Mucosa of stomach (tissue), 1 donor: ENCODE measurements around the gene AMDHD2.

Source experiments
- H3K27me3 ChIP-seq: one replicate; pipeline ENCODE4 v1.7.0; 2013; ENCODE audit warnings: mild to moderate bottlenecking, low read length; ENCODE audit not compliant: control insufficient read depth, insufficient read depth
- H3K36me3 ChIP-seq: one replicate; pipeline ENCODE4 v1.7.0; 2013; ENCODE audit warnings: low read length; ENCODE audit not compliant: control insufficient read depth, insufficient read depth
- H3K4me1 ChIP-seq: one replicate; pipeline ENCODE4 v1.7.0; 2013; ENCODE audit warnings: mild to moderate bottlenecking, low read length; ENCODE audit not compliant: control insufficient read depth, insufficient read depth
- H3K4me3 ChIP-seq: one replicate; pipeline ENCODE4 v1.7.0; 2013; ENCODE audit warnings: low read length
- H3K9ac ChIP-seq: one replicate; pipeline ENCODE4 v1.7.0; 2013; ENCODE audit warnings: mild to moderate bottlenecking, low read length, moderate library complexity
- H3K9me3 ChIP-seq: one replicate; pipeline ENCODE4 v1.7.0; 2013; ENCODE audit warnings: mild to moderate bottlenecking, low read length, moderate library complexity; ENCODE audit not compliant: control insufficient read depth
- donor health status: Pancreatic carcinoma.

Gene AMDHD2

DNA sequence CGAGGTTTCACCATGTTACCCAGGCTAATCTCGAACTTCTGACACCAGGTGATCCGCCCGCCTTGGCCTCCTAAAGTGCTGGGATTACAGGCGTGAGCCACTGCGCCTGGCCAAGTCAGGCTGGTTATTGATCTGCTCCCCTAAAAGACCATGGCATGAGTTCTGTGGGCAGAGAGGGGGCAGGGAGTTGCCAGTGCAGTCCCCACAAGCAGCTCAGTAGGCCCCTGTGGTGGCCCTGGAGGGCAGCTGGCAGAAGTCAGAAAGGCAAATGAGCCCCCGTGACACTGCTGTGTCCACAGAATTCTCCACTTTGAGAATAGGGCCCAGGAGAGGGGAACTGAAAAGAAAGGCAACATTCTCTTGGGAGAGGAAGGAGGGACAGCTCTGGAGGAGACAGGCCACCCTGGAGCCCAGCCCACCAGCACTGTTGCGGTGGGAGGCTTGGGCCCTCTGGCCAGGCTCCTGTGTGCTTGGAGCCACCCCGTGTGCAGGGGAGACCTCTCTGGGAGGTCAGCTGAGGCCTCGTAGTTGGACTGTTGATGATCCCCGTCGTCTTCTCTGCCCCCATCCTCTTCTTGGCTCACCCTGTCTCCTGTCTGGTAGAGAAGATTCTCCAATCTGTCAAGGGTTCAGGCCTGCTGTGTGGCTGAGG, 2.1 kb upstream of the AMDHD2 start:
- H3K4me3 ChIP-seq: no peak overlapping the region
- H3K9ac ChIP-seq: no peak overlapping the region
- H3K27me3 ChIP-seq: no peaks in the 10 kb centered on the region
- no peaks in the 10 kb centered on the region for H3K9me3 ChIP-seq
- H3K36me3 ChIP-seq: no peaks in the 10 kb centered on the region
- peaks cover 57% of the 10 kb centered on the region for H3K4me1 ChIP-seq

DNA sequence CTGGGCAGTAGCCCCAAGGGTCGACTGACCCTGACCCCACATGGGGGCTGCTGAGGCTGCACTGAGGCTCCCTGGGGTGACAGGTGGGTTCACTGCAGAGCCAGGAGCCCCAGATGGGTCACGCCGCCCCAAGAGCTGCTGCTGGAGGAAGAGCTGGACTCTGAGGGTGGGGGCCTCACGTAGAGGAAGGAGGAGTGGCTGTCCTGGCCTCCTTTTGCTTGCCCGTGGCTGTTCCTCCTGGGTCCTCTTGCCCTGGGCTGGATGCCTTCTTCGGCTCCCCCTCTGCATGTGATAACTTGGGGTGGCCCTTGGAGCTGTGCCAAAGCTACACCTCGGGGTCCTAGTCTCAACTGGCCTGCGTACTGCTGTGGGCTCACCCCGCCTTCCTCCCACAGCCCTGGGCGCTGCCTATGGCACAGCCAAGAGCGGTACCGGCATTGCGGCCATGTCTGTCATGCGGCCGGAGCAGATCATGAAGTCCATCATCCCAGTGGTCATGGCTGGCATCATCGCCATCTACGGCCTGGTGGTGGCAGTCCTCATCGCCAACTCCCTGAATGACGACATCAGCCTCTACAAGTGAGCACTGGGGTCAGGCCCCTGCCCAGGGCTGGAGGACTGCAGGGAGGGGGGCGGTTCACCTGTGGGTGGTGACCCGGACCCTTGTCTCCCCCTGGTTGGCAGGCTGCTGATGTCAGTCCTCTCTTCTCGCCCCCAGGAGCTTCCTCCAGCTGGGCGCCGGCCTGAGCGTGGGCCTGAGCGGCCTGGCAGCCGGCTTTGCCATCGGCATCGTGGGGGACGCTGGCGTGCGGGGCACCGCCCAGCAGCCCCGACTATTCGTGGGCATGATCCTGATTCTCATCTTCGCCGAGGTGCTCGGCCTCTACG, 1.1 kb upstream of the AMDHD2 start:
- Histone ChIP-seq H3K9ac (peak overlapping the region; percentile 28), H3K27me3 (no peaks in the 10 kb centered on the region), H3K9me3 (no peaks in the 10 kb centered on the region), H3K4me1 (peaks cover 53% of the 10 kb centered on the region), H3K4me3 (no peak overlapping the region), H3K36me3 (no peaks in the 10 kb centered on the region)

- Histone ChIP-seq H3K27me3 (no peaks in the 10 kb centered on the region), H3K4me1 (peaks cover 53% of the 10 kb centered on the region), H3K9me3 (no peaks in the 10 kb centered on the region), H3K9ac (peak overlapping the region; percentile 28), H3K36me3 (no peaks in the 10 kb centered on the region), H3K4me3 (no peak overlapping the region)
These were observed 475 bp upstream of the AMDHD2 start for GRCh38 chr16:2519711-2520080.

DNA sequence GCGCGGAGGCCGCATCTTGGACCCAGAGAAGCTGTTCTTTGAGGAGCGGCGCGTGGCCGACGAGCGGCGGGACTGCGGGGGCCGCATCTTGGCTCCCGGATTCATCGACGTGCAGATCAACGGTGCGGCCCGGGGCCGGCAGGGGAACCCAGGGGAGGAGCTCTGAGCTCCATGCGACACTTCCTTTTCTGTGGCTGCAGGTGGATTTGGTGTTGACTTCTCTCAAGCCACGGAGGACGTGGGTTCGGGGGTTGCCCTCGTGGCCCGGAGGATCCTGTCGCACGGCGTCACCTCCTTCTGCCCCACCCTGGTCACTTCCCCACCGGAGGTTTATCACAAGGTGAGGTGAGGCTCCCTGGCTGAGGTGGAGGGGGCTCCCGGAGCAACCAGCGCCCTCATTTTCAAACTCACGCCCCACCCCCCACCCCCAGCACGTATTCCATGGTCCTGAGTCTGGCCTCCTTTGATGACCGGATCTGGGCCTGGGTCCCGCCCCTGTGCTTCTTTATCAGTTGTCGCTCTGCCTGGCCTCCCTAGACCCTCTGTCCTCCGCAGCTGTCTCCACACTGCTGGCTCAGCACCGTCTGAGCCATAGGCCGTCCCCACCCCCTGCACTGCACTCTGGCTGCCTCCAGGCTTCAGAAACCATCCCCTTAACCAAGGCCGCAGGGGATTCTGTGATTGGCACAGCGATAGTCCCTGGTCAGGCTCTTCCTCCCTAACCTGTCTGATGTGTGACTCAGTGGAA, 787 bp downstream of the AMDHD2 start:
- Histone ChIP-seq H3K27me3 (no peaks in the 10 kb centered on the region), H3K9me3 (no peaks in the 10 kb centered on the region), H3K4me1 (peaks cover 42% of the 10 kb centered on the region), H3K9ac (peak overlapping the region; percentile 11), H3K36me3 (no peaks in the 10 kb centered on the region), H3K4me3 (no peak overlapping the region)

DNA sequence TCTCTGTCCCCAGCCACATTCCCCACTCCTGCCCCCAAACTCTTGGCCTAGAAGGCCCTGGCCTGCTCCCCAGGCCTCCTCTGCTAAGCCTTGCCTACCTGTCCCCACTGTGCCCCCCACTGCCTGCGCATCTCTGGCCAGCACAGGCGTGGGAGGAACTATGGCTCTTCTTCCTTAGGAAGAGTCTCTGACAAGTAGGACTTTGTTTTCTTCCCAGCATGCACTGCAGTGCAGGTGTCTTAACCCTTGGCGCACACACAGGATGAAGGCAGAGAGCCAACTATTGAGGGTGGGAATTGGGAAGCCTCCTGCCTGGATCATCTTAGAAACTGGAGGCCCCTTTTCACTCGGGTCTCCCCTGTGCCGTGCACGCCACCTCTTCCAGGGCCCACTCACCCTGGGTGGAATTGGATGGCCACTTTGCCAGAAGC, 3.6 kb downstream of the AMDHD2 start:
- no peaks in the 10 kb centered on the region for H3K9me3 ChIP-seq
- peaks cover 17% of the 10 kb centered on the region for H3K4me1 ChIP-seq
- H3K4me3 ChIP-seq: no peak overlapping the region
- H3K36me3 ChIP-seq: no peaks in the 10 kb centered on the region
- H3K9ac ChIP-seq: no peak overlapping the region
- no peaks in the 10 kb centered on the region for H3K27me3 ChIP-seq

GRCh38 chr16:2524339-2524938, 4.3 kb downstream of the AMDHD2 start:
- peaks cover 4% of the 10 kb centered on the region for H3K36me3 ChIP-seq

DNA sequence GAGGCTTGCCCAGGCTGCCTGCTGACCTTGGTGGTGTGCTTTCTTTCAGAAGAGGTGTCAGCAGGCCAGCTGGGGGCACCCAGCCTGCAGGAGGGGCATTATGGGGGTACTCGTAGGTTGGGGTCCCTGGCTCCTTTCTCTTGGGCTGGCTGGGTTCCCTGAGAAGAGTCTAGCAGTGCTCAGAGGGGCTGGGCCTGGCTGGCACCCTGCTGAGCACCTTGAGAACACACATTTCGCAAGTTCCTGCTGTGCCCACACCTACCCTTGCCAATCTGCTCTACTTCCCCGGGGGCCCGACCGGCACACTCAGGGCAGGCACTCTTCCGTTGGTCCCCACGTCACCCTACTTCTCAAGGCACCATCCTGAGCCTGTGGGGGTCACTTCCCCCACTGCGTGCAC, 6.0 kb downstream of the AMDHD2 start:
- no peaks in the 10 kb centered on the region for H3K9me3 ChIP-seq
- H3K4me1 ChIP-seq: peaks cover 7% of the 10 kb centered on the region
- H3K4me3 ChIP-seq: no peak overlapping the region
- H3K36me3 ChIP-seq: peaks cover 4% of the 10 kb centered on the region
- H3K9ac ChIP-seq: no peak overlapping the region
- no peaks in the 10 kb centered on the region for H3K27me3 ChIP-seq

More at GRCh38 chr16:2524339-2524938, 4.3 kb downstream of the AMDHD2 start:
- no peak overlapping the region for H3K9ac ChIP-seq
- H3K27me3 ChIP-seq: no peaks in the 10 kb centered on the region
- H3K9me3 ChIP-seq: no peaks in the 10 kb centered on the region
- no peak overlapping the region for H3K4me3 ChIP-seq
- peaks cover 11% of the 10 kb centered on the region for H3K4me1 ChIP-seq

- Histone ChIP-seq H3K36me3 (peaks cover 4% of the 10 kb centered on the region), H3K9ac (no peak overlapping the region), H3K4me3 (no peak overlapping the region), H3K9me3 (no peaks in the 10 kb centered on the region), H3K4me1 (peaks cover 10% of the 10 kb centered on the region), H3K27me3 (no peaks in the 10 kb centered on the region)
These were observed 7.1 kb downstream of the AMDHD2 start for GRCh38 chr16:2527071-2527783.

- no peak overlapping the region for H3K4me3 ChIP-seq
- peaks cover 13% of the 10 kb centered on the region for H3K4me1 ChIP-seq
- H3K36me3 ChIP-seq: peaks cover 4% of the 10 kb centered on the region
- H3K9ac ChIP-seq: no peak overlapping the region
- H3K9me3 ChIP-seq: no peaks in the 10 kb centered on the region
- no peaks in the 10 kb centered on the region for H3K27me3 ChIP-seq
These were observed 7.6 kb downstream of the AMDHD2 start for GRCh38 chr16:2527784-2528100.

DNA sequence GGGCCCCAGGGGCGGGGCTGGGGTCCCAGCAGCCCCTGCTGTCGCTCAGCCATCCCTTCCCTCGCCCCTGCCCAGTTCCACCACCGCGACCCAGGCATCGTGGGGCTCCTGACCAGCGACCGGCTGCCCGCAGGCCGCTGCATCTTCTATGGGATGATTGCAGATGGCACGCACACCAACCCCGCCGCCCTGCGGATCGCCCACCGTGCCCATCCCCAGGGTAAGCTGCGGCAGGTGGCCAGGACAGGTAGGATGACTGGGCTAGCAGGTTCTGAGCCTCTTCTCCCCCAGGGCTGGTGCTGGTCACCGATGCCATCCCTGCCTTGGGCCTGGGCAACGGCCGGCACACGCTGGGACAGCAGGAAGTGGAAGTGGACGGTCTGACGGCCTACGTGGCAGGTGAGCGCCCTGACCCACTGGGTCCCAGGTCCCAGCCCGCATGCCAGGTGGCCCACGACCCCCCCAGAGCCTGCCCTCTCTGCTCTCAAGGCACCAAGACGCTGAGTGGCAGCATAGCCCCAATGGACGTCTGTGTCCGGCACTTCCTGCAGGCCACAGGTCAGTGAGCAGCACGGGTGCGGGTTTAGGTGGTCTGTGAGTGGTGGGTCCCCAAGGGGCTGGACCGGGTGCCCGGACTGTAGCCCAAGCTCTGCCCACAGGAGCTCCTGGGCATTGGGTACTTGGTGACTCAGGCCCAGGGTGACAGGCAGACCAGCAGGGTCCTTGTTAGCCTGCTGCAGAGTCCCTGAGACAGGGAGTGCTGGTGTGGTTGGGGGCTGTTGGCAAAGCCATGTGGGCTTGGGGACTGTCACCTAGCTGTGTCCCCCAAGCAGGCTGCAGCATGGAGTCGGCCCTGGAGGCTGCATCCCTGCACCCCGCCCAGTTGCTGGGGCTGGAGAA, 8.2 kb downstream of the AMDHD2 start:
- Histone ChIP-seq H3K9me3 (no peaks in the 10 kb centered on the region), H3K4me3 (no peak overlapping the region), H3K9ac (no peak overlapping the region), H3K4me1 (peaks cover 15% of the 10 kb centered on the region), H3K27me3 (no peaks in the 10 kb centered on the region), H3K36me3 (peaks cover 4% of the 10 kb centered on the region)
